Measurements from ENCODE around the gene ZBP1. TPM values are rescaled to one million over a fixed set of nuclear protein-coding genes. Genes with fewer than 3 reads are reported as not detected.

Gene ZBP1
- polyA plus RNA-seq, 3 donors = 0.08 to 0.11 TPM; not detected in 1

DNA sequence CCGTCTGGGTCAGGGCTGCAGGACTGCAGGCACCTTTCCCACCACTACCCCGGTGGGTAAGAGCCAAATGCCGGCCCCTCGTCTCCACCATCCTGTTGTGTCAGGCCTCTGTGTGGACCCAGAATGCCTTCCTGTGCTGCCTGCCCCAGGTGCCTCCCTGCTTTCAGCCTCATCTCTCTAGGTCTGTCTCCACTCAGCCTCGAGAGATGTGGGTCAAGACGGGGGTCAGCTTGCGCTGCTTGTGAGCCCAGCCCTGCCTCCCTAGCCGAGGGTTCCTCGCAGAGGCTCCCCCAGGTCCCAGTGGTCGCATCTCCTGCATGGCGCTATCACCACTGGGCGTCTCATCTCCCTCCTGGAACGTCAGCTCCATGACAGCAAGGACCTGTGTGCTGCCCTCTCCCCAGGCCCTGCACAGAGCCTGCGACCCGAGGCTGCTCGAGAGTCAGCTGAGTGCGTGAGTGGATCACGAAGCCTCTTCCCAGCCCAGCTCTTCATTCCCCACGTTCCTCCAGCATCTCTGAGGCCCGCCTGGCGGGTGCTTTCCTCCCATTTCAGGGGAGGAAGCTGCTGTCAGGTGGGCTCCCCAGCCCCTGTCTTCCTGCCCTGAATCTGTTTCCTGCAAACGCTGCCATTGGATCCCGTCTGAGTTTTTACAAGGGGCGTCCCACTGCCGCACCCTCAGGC, 38.7 kb upstream of the ZBP1 start:
- DNase-seq = no peak

- DNase-seq = no peak
Observed at GRCh38 chr20:57658447-57658832, 38.2 kb upstream of the ZBP1 start.

- DNase-seq = no peak
Observed at GRCh38 chr20:57657535-57658446, 37.6 kb upstream of the ZBP1 start.

GRCh38 chr20:57656821-57657534, 36.8 kb upstream of the ZBP1 start:
- DNase-seq = no peak

DNA sequence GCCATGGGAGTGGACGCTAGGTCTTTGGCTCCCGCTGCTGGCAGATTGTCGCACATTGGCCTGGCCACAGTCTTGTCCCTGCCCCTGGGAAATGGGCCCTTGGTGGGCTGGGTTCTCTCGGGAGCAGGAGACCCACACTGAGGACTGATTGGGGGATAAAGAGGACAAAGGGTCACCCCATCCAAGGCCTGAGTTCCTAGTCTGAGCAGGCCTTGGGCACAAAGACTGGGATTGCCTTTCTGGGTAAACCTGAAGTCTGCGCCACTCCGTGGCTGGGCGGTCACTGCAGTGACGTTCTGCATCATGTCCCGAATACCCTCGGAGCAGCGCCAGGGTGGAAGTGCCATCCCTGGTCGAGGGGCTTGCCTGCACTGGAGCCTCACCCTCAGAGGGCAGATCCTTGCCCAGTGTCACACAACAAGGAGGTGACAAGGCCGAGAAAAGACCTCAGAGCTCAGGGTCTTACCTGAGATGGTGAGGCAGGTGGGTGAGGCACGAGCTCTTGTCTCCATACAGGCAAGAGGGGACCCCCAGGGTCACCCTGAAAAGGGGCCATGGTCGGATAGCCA, 36.1 kb upstream of the ZBP1 start:
- no peak for DNase-seq

DNA sequence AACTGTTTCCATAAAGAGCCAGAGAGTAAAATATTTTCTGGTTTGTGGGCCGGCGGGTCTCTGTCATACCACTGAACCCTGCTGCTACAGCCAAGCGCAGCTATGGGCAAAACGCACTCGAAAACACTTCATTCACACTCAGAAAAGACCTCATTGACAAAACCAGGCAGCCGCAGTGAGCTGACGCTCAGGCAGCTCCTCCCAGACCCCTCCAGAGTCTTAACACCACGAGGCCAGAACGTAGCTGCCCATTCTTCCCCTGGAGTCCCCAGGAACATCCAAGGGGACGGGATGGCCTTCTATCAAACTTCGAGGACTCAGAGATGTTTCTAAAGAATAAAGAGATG, 35.6 kb upstream of the ZBP1 start:
- DNase-seq = no peak

DNA sequence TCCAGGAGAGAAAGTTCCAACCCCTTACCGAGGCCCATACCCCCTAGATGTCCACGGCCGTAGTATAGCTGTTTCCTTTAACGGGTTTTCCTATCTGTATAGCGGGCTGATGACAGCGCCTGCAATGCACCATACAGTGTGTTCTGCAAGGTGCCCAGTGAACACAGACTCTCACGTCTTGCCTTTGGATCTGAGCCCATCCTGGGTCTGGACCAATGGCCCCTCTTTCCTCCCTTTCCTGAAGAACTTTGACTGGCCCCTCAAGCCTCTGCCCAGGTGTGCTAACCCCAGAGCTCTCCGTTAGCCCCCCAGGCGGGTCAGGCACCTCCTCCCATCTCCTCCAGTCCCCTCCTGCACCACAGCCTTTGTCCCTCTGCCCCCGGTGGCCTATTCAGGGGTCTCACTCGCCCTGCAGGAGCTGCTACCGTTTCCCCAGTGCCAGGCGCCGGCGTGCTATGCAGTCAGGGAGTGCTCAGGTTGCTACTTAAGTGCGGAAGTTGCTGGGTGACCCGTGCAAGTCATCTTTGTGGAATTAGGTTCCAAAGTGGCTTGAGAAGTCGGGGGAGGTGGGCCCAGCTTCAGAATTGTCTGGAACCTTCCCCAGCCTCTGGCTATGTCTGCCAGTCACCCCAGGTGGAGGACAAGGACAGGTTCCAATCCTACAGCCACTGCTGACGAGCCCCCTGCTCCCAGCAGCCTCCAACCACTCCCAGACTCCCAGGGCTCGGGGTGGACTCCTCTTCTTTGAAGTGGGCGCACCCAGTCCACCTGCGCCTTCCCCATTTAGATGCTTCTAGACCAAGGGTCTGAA, 35.0 kb upstream of the ZBP1 start:
- no peak for DNase-seq

DNA sequence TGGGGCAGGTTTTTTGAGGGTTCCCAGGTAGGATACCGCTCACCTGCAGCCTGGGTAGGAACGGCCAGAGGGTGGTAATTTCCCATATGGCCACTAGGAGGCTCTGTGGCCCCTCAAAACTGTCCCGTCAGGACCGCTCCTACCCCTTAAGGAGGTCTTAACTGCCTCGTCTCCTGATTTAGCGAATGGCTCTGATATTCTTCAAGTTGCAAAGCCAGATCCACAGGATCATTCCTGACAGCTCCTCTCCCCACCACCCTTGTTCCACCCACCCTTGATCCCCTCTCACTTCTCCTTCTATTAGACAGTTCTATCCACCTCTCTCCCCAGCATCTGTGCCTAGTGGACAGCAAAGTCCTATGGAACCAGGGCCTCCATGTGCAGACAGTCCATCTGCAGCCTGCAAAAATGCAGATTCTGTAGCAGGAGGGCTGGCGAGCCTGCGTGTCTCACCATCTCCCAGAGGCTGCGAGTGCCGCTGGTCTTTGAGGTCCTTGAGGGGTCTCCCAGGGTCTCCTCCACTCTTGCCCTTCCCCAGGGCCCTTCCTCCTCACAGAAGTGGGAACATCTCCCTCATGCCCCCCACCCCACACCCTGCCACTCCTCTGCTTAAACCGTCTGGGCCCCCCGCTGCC, 34.3 kb upstream of the ZBP1 start:
- DNase-seq = peak; percentile 64

GRCh38 chr20:57653910-57654309, 33.7 kb upstream of the ZBP1 start:
- DNase-seq = no peak

- no peak for DNase-seq
Observed at GRCh38 chr20:57653546-57653900, 33.3 kb upstream of the ZBP1 start.

- no peak for DNase-seq
Observed at GRCh38 chr20:57652606-57653545, 32.6 kb upstream of the ZBP1 start.

- DNase-seq = no peak
Observed at GRCh38 chr20:57651881-57652605, 31.8 kb upstream of the ZBP1 start.

DNA sequence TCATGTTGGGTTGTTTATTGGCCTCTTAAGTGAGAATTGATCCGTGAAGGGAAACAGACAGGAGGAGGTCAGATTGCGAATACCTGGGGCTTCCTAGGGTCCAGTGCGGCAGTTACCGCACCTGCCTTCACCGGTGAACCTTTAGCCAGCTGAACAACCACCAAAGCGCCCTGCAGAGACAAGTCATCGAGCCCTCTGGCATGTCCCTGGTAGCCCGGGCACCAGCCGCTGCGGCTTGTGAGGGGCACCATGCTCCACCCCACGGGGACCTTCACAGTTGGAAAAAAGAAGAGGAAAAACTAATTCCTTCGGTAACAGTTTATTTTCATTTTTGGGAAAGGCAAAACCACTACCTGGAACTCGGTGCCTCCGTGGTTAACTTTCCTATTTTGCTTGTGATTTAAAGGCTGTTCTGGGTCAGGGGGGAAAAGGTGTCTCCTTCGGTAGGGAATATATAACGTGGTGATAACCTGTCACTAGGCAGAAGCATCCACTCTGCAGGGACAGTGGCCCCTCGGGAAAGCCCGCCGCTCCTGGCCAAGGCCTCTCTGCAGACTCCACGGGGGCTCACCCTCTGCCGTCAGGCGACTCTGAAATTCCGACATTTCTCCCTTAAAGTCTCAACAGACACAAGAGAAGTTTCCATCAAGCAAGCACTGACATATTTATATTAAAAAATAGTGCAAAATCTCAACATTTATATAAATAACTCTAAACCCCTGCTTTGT, 30.7 kb upstream of the ZBP1 start:
- DNase-seq = no peak

DNA sequence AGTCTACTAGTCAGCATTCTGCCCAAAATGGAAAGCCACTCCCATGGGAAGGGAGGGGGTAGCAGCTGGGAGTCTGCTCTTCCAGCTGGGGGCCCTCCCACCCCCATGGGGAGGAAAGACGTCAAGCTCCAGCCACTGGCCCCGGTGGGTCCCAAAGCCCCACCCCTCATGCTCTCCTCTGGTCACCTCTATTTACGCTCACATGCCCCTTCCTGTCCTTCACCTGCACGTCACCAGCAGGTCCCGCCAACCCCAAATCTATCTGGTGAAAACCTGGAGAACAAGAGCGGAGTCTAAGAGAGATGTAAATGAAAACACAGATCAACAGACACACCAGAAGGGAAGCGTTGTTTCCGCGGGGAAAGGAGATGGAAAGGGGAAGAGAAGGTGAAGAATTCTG, 30.0 kb upstream of the ZBP1 start:
- no peak for DNase-seq

DNA sequence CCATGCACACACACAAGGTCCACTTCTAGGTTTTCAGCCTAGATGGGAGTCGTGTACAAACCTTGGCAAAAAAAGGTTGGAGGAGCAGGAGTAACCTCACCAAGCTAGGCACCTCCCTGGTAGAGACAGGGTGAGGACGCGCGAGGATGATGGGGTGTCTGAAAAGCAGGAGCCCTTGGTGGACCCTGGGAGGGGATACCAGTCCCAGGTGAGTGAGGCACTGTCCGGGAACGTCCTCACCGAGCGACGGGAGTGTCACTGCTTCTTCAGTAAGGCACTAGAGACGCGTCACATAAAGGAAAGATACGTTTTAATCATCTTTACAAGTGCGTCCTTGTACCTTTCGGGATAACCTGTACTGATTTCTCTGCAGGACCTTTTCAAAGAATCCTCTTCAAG, 29.4 kb upstream of the ZBP1 start:
- DNase-seq = no peak

GRCh38 chr20:57648878-57649616, 28.8 kb upstream of the ZBP1 start:
- DNase-seq = no peak

DNA sequence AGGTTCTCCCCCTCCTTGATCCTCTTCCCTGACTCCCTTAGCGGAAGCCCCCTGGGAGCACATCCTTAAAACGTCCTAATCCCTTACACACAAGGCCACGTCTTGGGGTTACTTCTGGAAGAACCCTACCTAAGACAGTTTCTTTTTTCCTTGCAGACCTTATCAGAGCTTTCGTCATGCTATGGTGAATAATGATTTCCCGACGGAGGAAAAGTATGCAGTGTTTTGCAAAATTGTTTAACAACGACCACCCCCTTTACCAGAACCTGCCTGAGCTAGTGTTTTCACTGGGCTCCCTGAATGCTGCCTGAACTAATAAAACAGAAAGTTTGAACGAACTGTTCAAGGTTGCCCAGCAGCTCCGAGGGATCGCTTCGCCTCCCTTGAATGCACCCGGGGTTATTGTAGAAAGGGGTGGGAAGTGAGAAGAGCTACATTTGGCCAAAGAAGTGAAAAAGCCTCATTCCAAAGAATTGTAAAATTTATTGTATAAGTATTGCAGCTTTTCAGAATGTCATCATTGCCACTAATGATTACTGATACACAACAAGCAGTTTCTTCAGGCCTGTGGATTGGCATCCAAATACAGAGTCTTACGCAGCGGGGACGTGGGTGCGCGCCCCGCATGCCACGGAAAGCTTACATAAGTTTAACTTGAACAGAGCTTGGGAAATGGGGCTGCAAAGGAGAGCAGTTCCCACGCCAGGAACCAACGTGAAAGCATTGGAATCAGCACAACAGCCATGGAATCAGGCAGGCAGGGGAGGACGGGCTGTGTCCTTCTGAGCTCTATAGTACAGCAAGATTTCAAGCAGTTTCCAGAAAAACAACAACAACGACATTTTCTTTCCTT, 27.9 kb upstream of the ZBP1 start:
- DNase-seq = no peak

All from renal pelvis (tissue), 4 donors.